C1 segment of cervical spinal cord (tissue), 14 donors: Measurements from ENCODE around the gene DUSP28.

Experiments
- DNase-seq, 14 donors: peaks; one replicate each; lab custom pipeline; 2025; lab: John Stamatoyannopoulos, UW

DUSP28 gene

DNA sequence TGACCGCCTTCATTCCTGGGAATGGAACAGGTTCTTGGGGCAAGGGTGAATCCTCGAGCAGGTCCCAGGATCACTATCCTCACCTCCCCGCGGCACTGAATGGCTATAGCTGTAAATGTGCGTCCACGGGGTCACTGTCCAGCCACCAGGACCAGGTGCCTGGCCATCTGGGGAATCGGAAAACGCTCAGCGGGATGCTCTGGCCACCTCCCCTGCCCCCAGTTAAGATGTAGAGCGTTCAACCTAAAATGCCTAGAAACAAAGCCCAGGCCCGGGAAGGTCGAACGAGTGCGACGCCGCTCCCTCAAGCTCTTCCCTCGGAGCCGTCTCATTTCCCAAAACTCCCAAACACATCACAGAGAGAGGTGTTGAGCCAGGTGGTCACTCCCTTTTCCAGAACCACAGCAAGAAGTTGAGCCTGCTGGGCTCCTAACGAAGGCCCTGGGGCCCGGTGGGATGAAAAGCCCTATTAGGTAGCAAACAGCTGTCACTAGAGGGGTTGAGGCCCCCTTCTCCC is 25.6 kb downstream of the DUSP28 start:
- DNase-seq, result no peak

DNA sequence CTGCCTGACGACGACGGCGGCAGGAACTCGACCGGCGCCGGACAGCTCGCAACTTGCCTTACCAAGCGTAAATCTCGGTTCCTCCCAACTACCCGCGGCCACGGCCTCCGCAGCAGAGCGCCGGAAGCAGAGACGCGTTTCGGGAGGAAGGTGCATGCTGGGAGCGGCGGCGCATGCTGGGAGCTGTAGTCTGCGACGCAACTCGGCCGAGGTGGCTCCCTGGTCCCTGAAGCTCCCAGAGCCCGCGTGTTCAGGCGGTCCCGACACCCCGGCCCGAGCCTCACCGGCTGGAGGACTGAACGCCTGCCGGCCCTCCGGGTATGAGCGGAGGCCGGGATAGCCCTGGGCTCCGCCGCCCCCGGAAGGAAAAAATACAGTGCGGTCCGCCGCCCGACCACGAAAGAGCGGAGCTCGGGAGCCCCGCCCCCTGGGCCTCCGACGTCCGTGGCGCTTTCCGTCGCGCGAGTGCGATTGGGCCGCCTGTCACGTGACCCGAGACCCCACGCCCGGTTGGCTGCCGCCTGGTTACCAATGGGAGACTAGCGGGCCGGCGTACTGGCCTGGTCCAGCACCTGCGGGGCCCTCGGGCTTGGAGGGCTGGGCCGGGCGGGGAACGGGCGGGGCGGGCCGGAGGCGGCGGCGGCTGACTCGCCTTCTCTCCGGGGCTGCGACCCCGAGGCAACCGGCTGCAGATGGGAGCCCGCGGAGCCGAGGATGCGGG is 26.2 kb downstream of the DUSP28 start, which contains the start of gene CAPN10:
TSS of gene CAPN10 (plus strand) at position 537 of the 721 bp plus-strand sequence. CDS start at position 715, 178 bp downstream.
- peak; percentile 85 to 99 (median 98) for DNase-seq

DNA sequence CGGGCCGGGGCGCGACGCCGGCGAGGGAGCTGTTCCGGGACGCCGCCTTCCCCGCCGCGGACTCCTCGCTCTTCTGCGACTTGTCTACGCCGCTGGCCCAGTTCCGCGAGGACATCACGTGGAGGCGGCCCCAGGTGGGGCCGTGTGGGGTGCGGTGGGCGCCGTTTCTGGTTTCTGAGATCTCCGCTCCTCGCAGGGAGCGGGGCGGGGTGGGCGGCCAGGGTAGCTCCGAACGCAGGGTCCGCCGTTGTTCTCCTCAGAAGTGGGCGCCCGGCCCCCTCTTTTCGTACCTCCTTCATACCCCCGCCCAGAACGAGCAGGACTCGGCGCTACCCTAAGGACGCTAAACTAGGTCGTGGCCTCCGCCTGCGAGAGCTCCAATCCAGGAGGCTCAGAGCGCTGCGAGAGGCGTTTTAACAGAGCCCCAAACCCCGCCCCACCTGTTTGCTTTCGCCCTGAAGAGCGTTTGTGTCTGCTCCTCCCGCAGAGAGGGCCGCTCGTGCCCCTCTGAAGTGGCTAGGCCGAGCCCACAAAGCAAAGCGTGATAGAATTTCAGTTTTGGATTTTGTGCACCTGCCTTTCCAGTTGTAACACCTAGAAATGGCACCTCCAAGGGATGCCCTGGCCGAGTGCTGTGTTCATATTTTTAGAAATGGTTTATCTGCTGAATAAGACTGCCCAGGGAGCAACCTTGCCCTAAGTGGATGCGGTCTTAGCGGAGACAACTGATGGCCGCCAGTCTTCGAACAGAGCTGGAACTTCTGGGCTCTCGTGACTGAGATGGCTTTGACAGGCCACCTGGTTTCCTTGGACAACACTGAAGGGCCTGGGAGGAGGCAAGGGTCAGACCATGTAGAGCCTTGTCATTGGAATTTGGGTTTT is 27.0 kb downstream of the DUSP28 start:
- peak in 1 of 14 donors; percentile 47 for DNase-seq

DNA sequence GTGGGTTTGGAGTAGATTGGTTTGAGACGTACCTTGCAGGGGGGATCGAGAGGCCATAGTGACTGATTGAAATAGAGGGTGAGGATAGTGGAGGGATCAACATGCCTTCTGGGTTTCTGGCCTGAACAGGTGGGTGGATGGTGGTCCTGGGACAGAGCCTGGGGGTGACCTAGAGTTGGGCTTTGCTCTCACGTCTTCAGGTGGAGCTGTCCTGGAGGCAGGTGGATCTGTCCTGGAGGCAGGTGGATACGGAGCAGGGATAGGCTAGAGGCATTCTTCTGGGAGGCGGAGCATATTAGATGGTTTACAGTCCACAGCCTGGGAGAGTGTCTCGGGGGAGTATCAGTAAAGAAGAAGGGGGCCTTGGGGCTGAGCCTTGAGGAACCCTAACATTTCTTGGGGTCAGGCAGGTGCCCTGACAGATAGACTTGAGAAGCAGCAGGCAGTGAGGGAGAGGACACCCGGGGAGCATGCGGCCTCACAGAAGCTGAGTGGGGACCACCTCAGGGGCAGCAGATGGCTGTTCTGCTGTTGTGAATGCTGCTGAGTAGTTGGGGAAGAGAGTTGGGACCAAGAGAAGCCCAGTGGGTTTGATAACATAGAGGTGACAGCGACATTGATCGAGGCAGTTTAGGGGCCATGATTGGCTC is 28.0 kb downstream of the DUSP28 start:
- DNase-seq, result no peak

DNA sequence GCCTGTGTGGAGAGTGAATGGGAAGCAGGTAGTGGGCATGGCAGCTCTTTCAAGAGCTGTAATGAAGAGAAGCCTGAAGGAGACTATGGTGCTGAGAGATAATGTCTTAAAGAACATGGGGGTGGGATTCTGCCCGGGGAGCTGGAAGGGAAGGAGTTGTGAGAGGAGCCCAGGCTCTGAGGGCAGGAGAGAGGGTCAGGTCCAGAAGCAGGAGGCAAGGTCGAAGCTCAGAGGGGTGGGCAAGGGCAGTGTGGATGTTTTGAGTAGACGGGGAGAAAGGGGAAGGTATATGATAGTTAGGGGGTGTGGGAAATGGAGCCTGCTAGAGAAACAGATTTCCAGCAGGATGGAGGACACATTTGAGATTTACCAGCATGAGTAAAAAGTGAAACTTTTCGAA is 28.5 kb downstream of the DUSP28 start:
- DNase-seq, result no peak

DNA sequence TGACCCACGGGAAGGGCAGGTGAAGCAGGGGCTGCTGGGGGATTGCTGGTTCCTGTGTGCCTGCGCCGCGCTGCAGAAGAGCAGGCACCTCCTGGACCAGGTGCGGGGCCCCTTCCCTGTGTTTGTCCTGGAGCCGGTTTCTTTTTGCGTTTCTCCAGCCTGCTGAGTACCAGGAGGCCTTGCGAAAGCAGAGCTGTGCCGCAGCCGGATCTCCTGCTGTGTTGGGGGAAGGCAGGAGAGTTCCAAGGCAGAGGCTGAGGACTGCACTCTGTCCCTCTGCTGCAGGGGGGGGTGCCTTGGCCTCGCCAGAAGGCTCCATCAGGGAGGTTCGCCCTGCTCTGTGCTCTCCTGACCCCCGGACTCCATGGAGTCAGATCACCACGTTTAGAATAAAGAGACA is 29.2 kb downstream of the DUSP28 start:
- no peak for DNase-seq

DNA sequence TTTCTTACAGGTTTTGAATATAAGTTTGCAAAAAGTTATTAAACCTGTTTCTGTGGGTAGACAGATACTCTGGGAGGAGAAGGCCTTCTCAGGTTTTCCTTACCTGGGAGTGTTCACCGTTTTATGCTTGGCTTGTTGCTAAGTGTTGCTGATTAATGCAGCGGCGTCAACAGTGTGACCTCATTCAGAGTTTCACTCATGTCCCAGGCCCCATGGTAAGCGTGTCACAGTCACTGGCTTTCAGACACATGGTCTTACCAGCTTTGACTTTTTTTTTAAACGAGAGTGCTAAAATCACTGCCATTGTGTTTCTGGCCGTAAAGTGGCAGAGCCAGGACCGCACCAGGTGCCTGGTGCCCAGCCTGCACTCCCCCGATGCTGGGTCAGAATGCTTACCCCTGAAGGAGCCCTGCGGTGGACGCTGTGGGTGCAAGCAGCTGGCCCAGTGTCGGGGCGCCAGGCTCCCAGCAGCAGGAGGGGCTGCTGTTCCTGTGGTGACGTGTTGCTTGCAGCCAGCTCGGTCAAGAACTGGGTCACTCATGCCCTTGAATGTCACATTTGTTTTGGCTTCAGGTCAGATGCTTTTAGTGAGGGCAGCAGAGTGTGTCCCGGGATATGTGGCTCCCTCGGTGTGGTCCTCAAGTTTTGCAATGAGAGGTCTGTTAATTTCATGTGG is 29.8 kb downstream of the DUSP28 start:
- no peak for DNase-seq

DNA sequence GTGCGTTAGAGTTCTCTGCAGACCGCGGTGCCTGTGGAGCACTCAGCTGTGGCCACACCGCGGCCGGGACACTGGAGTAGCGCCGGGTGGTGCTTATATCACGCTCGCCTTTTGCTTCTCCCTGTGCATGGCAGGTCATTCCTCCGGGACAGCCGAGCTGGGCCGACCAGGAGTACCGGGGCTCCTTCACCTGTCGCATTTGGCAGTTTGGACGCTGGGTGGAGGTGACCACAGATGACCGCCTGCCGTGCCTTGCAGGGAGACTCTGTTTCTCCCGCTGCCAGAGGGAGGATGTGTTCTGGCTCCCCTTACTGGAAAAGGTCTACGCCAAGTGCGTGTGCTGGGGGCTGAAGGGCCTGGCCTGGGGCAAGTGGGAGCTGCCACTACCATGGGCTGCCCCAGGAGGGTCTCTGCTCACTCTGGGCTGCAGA is 30.5 kb downstream of the DUSP28 start:
- no peak for DNase-seq

DNA sequence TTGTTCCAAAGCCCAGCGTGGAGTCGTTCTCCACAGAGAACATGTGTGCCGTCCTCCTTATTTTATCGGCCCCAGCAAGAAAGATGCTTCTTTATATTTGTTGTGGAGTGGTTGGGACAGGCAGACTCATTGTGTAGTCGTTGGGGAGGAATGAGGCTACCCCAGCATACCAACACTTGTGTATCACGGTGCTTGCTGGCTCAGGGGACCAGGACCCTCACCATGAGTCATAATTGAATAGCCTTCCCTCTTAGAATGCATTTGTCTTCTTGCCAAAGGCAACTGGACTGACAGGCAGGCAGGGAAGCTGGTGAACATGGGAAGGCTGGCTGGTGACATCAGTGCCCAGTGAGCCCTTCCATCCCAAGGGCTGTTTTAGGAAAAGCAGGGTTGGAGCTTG is 31.1 kb downstream of the DUSP28 start:
- no peak for DNase-seq

DNA sequence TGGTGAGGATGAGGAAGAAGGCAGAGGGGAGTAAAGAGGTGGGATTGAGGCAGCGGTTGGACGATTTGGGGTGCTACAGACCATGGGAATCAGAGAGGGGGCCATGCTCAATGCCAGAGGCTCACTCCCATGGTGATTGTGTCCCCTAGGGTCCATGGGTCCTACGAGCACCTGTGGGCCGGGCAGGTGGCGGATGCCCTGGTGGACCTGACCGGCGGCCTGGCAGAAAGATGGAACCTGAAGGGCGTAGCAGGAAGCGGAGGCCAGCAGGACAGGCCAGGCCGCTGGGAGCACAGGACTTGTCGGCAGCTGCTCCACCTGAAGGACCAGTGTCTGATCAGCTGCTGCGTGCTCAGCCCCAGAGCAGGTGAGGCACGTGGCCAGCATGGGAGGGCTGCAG is 31.6 kb downstream of the DUSP28 start:
- no peak for DNase-seq

DNA sequence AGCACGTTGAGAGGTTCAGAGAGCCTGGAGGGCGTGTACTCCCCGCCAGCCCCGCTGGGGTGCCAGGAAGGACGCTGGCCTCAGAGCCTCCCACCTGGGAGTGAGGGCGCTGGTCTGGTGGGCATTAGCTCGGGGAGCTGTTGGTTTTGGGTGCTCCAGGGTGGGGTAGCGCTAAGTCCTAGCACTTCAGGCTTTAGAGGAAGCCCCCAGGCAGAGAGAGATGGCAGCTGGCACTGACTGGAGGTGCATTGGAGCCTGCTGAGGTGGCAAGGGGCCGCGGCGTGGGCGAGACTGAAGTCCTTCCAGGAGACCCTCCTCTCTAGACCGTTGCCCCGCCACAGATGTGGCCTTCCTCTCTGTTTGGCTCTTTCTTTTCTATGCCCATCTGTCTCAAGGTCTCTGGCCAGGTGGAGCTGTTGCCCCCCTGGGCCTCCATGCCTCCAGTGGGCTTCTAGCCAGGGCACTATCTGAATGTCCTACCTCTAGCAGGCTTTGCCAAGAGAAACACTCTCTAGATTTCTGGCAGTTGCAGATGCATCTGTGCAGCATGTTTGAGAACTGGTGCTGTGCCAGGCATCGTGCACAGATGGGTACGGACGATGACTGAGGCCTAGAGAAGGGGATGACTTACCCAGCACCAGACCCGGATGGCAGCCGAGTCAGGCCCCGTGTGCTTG is 33.0 kb downstream of the DUSP28 start:
- DNase-seq, result peak in 1 of 14 donors; percentile 15

DNA sequence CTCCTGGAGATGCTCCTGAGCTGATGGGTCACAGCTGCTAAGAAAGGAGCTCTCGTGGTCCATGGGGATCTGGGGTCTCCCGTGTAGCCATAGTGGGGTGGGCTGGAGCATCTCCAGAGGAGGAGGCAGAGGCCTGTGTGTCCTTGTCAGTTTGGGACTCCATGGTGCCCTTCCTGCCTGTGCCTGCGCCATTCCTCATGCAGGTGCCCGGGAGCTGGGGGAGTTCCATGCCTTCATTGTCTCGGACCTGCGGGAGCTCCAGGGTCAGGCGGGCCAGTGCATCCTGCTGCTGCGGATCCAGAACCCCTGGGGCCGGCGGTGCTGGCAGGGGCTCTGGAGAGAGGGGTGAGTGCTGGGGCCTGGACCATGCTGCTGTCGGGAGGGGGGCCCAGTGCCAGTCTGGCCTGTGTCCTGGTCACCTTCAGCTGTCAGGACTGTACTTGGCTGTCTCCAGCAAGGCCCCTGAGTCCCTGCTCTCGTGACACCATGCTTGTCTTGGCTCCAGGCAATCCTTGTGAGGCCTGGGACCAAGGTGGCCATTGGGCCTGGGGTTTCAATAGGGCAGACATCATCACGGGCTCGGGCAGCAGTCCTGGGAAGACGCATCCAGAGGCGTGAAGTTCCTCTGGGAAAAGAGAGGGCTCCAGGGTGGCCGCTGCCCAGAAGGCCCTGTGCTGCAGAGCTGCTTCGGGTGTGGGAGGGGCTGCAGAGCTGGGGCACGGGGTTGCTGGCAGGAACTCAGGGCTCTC is 33.7 kb downstream of the DUSP28 start:
- no peak for DNase-seq

DNA sequence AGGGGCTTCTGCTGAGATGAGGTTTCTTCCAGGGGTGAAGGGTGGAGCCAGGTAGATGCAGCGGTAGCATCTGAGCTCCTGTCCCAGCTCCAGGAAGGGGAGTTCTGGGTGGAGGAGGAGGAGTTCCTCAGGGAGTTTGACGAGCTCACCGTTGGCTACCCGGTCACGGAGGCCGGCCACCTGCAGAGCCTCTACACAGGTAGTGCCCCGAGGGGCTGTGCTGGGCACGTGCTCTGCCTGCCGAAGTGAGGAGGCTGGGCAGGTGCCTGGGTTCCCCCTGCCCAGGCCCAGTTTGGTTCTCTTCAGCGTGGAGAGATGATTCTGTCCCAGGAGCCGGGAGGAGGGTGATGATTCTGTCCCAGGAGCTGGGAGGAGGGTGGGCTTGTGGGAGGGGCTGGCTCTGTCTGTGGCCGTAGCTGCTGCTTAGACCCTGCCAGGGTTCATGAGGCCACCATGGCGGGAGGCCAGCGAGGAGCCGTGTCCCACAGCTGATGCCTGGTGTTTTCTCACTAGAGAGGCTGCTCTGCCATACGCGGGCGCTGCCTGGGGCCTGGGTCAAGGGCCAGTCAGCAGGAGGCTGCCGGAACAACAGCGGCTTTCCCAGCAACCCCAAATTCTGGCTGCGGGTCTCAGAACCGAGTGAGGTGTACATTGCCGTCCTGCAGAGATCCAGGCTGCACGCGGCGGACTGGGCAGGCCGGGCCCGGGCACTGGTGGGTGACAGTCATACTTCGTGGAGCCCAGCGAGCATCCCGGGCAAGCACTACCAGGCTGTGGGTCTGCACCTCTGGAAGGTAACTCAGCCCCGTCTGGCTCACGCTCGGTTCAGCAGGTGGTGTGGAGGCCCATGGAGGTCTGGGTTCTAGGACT is 34.6 kb downstream of the DUSP28 start:
- DNase-seq, result peak in 1 of 14 donors; percentile 23

DNA sequence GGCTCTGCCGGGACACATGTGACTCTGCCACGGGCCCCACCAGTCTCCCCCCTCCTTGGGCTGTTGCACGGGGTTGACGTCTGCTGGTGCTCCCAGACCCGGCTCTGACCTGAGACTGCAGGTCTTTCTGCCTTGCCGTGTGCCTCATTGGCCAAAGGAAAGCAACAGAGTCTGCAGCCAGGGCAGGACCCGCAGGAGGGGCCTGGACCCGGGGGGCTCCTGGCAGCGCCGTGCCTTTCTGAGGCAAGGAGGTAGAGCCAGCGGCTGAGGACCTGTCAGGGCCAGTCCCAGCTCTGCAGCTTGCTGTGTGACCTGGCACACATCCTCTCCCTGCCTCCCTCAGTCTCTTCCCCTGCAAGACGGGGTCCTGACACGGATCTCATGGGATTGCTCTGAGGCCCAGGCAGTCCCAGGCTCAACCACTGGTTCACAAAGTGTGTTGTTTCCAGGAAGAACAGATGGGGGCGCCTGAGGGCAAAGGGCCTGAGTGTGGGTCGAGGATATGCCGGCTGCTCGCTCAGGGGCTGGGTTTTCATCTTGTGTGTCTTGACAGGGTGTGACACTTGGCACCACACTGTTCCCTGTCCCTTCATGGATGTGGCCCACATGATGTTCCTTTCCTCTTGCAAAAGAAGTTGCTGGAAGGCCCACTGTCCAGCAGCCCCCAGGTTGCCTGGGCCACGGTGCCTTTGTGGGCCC is 35.4 kb downstream of the DUSP28 start:
- peak in 3 of 14 donors; percentile 16 to 48 (median 29) for DNase-seq

DNA sequence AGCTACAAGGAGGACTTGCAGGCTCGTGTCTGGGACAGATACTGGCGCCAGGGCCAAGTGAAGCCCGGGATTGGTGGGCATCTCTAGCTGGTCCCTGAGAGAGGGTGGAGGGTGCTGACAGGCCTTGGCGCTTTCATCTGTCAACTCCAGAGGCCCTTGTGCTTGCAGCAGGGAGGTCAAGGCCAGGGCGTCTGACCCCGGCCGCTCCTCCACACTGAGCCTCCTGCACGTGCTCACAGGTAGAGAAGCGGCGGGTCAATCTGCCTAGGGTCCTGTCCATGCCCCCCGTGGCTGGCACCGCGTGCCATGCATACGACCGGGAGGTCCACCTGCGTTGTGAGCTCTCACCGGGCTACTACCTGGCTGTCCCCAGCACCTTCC is 35.9 kb downstream of the DUSP28 start:
- no peak for DNase-seq

DNA sequence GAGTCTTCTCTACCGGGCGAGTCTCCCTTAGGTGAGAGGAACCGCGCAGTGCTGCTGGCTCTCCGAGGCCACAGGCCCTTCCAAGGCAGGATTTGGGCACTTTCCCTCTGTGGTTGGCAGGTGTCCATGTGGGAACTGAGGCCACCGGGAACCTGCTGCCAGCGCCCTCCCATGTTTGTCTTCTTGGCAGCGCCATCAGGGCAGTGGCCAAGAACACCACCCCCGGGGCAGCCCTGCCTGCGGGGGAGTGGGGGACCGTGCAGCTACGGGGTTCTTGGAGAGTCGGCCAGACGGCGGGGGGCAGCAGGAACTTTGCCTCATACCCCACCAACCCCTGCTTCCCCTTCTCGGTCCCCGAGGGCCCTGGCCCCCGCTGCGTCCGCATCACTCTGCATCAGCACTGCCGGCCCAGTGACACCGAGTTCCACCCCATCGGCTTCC is 36.4 kb downstream of the DUSP28 start:
- peak in 11 of 14 donors; percentile 17 to 90 (median 70) for DNase-seq

DNA sequence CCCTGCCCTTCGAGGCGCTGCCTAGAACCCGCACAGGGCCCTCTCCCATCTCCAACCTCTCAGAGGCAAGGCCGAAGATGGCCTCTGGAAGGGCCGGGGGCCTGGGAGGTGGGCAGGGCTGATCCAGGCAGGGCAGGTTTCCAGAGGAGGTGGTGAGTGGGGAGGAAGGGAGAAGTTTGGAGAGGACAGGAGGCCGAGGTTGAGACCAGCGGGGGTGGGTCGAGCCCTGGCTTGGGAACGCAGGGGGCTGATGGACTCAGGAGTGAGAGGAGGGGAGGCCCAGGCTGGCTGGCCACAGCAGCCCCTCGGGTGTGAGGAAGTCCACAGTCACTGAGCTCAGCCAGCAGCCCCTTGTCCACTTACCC is 36.9 kb downstream of the DUSP28 start:
- DNase-seq, result no peak

DNA sequence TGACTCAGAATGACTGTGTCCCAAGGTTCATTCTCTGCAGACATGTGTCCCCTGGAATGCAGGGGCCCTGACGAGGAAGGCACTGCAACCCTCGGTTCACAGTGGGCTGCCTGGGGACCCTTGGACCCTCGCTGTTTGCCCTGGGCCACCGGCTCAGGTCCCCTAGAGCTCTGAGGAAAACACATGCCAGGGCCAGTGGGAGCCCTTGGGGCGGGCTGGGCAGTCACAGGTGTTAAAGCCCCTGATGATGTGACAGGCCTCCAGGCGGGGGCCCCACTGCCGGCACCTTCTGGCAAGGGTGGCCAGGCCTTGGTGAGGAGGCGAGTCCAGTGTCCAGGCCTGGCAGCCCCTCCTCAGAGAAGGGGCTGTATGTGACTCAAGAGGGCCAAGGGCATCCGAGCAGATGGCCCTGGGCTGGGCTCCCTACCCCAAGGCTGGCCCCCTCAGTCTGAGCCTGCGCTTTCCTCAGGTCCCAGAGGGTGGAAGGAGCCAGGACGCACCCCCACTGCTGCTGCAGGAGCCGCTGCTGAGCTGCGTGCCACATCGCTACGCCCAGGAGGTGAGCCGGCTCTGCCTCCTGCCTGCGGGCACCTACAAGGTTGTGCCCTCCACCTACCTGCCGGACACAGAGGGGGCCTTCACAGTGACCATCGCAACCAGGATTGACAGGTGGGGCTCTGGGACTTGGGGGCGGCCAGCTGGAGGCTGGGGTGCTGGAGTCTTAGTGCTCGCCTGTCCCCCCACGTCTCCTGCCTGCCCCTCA is 37.4 kb downstream of the DUSP28 start:
- no peak for DNase-seq
